ENCODE measurements around the gene USP2.

GRCh38 chr11:119322921-119323531 is 58.5 kb downstream of the USP2 start:
- TF ChIP-seq, protein P1, sequence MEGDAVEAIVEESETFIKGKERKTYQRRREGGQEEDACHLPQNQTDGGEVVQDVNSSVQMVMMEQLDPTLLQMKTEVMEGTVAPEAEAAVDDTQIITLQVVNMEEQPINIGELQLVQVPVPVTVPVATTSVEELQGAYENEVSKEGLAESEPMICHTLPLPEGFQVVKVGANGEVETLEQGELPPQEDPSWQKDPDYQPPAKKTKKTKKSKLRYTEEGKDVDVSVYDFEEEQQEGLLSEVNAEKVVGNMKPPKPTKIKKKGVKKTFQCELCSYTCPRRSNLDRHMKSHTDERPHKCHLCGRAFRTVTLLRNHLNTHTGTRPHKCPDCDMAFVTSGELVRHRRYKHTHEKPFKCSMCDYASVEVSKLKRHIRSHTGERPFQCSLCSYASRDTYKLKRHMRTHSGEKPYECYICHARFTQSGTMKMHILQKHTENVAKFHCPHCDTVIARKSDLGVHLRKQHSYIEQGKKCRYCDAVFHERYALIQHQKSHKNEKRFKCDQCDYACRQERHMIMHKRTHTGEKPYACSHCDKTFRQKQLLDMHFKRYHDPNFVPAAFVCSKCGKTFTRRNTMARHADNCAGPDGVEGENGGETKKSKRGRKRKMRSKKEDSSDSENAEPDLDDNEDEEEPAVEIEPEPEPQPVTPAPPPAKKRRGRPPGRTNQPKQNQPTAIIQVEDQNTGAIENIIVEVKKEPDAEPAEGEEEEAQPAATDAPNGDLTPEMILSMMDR (IDR thresholded peaks at IDR 0.05; ENCODE audit: insufficient read depth, low read length): no peak
- TF ChIP-seq POLR2AphosphoS5 (IDR thresholded peaks at IDR 0.05; ENCODE audit: low read depth) (no peak), GABPA (IDR thresholded peaks at IDR 0.05; ENCODE audit: low read depth) (no peak), REST (IDR thresholded peaks at IDR 0.05; ENCODE audit: insufficient replicate concordance, low read depth) (no peak), SPI1 (IDR thresholded peaks at IDR 0.05; ENCODE audit: borderline replicate concordance, low read depth) (no peak)

All from HL-60 (cell line).